Caco-2 (cell line): ENCODE results near the gene RSRC1. TPM values are rescaled to one million over a fixed set of nuclear protein-coding genes. Genes with fewer than 3 reads are reported as not detected.
"Not testable (repeated sequence)": the region's sequence is repeated elsewhere in the genome, so short reads cannot be mapped to it uniquely, and the experiment has no call there.

Source experiments
- BruUV-seq: library from RNA; stranded (reverse); fragments of 400-500 nt; replicated peaks from 2 replicates; lab custom pipeline; 2021; lab: Mats Ljungman, UMichigan
- CTCF ChIA-PET: fragments of 300-600 bp; sonication (Branson Sonifier 250); formaldehyde crosslinking; loops from one replicate; lab custom pipeline; 2022; ENCODE audit warnings: antibody characterized with exemption; lab: Charles Lee
- POLR2A ChIA-PET: fragments of 300-600 bp; sonication (Branson Sonifier 250); formaldehyde crosslinking; loops from one replicate; lab custom pipeline; 2022; ENCODE audit warnings: antibody characterized with exemption; lab: Charles Lee
- DNase-seq, 2 experiments: peaks; one replicate each; pipeline versions ENCODE4 v3.0.0 to v3.0.0-alpha.2; 2020 to 2022
- H3K27me3 ChIP-seq: replicated peaks from 2 replicates; pipeline ENCODE4 v1.6.0; 2011; ENCODE audit warnings: low read length; ENCODE audit not compliant: control insufficient read depth, insufficient read depth
- H3K36me3 ChIP-seq: 2 replicates; pipeline ENCODE4 v1.5.1; 2011; ENCODE audit warnings: low read length; ENCODE audit not compliant: control insufficient read depth, insufficient read depth
- H3K4me1 ChIP-seq: fragments of 250-450 bp; sonication (Bioruptor Pico); 2 replicates; pipeline ENCODE4 v1.5.1; 2020; ENCODE audit warnings: mild to moderate bottlenecking
- H3K4me3 ChIP-seq: 2 replicates; pipeline ENCODE4 v1.5.1; 2011; ENCODE audit warnings: low read depth, mild to moderate bottlenecking, control low read depth, low read length
- H3K9me3 ChIP-seq: fragments of 250-450 bp; sonication (Bioruptor Pico); 2 replicates; pipeline ENCODE4 v1.5.1; 2020; ENCODE audit warnings: mild to moderate bottlenecking, moderate library complexity
- H3K27ac Mint-ChIP-seq: one replicate; pipeline ENCODE4 v1.8.0; 2022; ENCODE audit warnings: mixed read lengths; ENCODE audit not compliant: unreplicated experiment
- H3K27me3 Mint-ChIP-seq: one replicate; pipeline ENCODE4 v1.8.0; 2022; ENCODE audit warnings: mixed read lengths; ENCODE audit not compliant: insufficient read depth, unreplicated experiment
- H3K36me3 Mint-ChIP-seq: one replicate; pipeline ENCODE4 v1.8.0; 2022; ENCODE audit warnings: mild to moderate bottlenecking, mixed read lengths; ENCODE audit not compliant: insufficient read depth, unreplicated experiment
- H3K4me1 Mint-ChIP-seq: one replicate; pipeline ENCODE4 v1.8.0; 2022; ENCODE audit warnings: low read depth, mixed read lengths; ENCODE audit not compliant: unreplicated experiment
- H3K4me3 Mint-ChIP-seq: one replicate; pipeline ENCODE4 v1.8.0; 2022; ENCODE audit warnings: mild to moderate bottlenecking, moderate library complexity, mixed read lengths; ENCODE audit not compliant: unreplicated experiment
- H3K9me3 Mint-ChIP-seq: one replicate; pipeline ENCODE4 v1.8.0; 2022; ENCODE audit warnings: mixed read lengths; ENCODE audit not compliant: unreplicated experiment
- intact Hi-C: fragments of 100-400 bp; cut with micrococcal nuclease; formaldehyde crosslinking; loops from one replicate; pipeline ENCODE4 v1.10.0; 2022; ENCODE audit not compliant: unreplicated experiment
- total RNA-seq: library from RNA; stranded (reverse); gene quantifications from 2 replicates; pipeline ENCODE4 v1.2.3, GENCODE V29; 2022
- TF ChIP-seq, protein P1 (sequence below), 2 experiments: fragments of 200-600 bp in 1 of 2; IDR thresholded peaks; 1 replicate in 1 of 2; 2 replicates in 1 of 2; pipeline versions ENCODE4 v1.5.1 to v1.8.0; 2011 to 2022; ENCODE audit warnings: antibody characterized with exemption in 1 of 2, control low read depth in 1 of 2, inconsistent platforms in 1 of 2, low read depth in 1 of 2, low read length in 1 of 2, mild to moderate bottlenecking in 1 of 2, moderate library complexity in 1 of 2; ENCODE audit not compliant: insufficient read depth in 1 of 2, severe bottlenecking in 1 of 2, unreplicated experiment in 1 of 2

The RSRC1 gene
- total RNA-seq, 1 experiment from 2014 or later, result 38.4 TPM

DNA sequence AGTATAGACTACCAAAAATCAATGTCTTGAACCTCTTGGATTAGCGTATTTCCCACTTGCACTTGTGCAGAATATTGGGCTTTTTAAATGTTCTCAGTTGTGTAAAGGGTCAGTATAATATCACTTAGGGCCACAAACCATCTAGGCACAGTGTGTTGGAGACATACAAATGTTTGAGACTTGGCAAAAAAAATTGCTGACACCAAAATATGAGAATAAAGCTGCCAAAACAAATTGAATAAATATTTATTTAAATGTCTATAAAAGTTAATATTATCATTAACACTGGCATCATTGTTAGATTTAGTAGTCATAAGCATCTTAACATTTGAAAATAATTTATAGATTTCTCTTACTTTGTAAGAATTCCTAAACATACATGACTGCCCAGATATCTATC, 430.2 kb downstream of the RSRC1 start:
- Mint-ChIP-seq H3K4me1 (no peaks in the 10 kb centered on the region), H3K27me3 (no peaks in the 10 kb centered on the region), H3K4me3 (no peak overlapping the region), H3K9me3 (no peaks in the 10 kb centered on the region), H3K36me3 (peaks cover 12% of the 10 kb centered on the region), H3K27ac (no peak overlapping the region)
- TF ChIP-seq, protein P1, sequence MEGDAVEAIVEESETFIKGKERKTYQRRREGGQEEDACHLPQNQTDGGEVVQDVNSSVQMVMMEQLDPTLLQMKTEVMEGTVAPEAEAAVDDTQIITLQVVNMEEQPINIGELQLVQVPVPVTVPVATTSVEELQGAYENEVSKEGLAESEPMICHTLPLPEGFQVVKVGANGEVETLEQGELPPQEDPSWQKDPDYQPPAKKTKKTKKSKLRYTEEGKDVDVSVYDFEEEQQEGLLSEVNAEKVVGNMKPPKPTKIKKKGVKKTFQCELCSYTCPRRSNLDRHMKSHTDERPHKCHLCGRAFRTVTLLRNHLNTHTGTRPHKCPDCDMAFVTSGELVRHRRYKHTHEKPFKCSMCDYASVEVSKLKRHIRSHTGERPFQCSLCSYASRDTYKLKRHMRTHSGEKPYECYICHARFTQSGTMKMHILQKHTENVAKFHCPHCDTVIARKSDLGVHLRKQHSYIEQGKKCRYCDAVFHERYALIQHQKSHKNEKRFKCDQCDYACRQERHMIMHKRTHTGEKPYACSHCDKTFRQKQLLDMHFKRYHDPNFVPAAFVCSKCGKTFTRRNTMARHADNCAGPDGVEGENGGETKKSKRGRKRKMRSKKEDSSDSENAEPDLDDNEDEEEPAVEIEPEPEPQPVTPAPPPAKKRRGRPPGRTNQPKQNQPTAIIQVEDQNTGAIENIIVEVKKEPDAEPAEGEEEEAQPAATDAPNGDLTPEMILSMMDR (IDR thresholded peaks at IDR 0.05; ENCODE audit: insufficient read depth in 1 of 2, low read depth in 1 of 2, low read length in 1 of 2, severe bottlenecking in 1 of 2, unreplicated experiment in 1 of 2), result no peak
- Histone ChIP-seq H3K4me1 (no peaks in the 10 kb centered on the region), H3K27me3 (no peaks in the 10 kb centered on the region), H3K36me3 (no peaks in the 10 kb centered on the region), H3K9me3 (no peaks in the 10 kb centered on the region), H3K4me3 (no peak overlapping the region)
- intact Hi-C loops, result no loop called here
- CTCF ChIA-PET, result interaction anchor here (1.0 to 1.5 kb wide), 2 partner anchors 104 to 251 kb away, joined by 3 to 4 read pairs; partner anchors contain the start of gene GFM1
- no peak for DNase-seq
- POLR2A ChIA-PET, result no interaction called here
- BruUV-seq, result no TSS peak

DNA sequence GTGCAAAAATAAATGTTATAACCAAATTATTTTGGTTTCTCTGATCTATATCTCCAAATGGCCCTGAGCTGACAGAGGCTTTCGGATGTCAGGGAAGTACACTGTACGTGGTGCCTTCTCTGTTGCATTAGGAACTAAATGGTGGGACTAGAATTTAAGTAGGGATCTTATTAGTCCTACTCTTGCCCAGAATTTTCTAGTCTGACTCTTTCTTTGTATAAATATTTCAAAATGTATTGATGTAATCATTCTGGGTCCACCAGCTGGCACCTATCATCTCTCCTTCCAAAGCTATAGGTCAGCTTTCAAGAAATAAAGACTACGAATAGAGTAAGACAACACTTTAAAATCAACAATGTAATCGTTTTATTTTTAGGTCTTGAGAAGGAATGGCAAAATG, 438.8 kb downstream of the RSRC1 start:
- H3K4me3 ChIP-seq, result no peak overlapping the region
- Mint-ChIP-seq H3K9me3 (no peaks in the 10 kb centered on the region), H3K27ac (no peak overlapping the region), H3K4me1 (no peaks in the 10 kb centered on the region), H3K27me3 (no peaks in the 10 kb centered on the region), H3K36me3 (no peaks in the 10 kb centered on the region), H3K4me3 (no peak overlapping the region)
- no peaks in the 10 kb centered on the region for H3K4me1 ChIP-seq
- DNase-seq, result no peak
- CTCF ChIA-PET, result no interaction called here
- POLR2A ChIA-PET, result no interaction called here
- intact Hi-C loops, result no loop called here
- TF ChIP-seq, protein P1 (IDR thresholded peaks at IDR 0.05; ENCODE audit: insufficient read depth in 1 of 2, low read depth in 1 of 2, low read length in 1 of 2, severe bottlenecking in 1 of 2, unreplicated experiment in 1 of 2), result no peak
- no peaks in the 10 kb centered on the region for H3K9me3 ChIP-seq
- no TSS peak for BruUV-seq
- no peaks in the 10 kb centered on the region for H3K27me3 ChIP-seq
- no peaks in the 10 kb centered on the region for H3K36me3 ChIP-seq

DNA sequence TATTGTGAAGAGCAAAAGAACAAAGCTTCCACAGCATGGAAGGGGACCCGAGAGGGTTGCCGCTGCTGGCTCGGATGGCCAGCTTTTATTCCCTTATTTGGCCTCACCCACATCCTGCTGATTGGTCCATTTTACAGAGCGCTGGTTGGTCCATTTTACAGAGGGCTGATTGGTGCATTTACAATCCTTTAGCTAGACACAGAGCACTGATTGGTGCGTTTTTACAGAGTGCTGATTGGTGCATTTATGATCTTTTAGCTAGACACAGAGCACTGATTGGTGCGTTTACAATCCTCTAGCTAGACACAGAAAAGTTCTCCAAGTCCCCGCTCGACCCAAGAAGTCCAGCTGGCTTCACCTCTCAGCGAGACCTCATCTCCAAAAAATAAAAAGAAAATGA, 440.0 kb downstream of the RSRC1 start:
- DNase-seq, H3K27ac Mint-ChIP-seq, H3K9me3 Mint-ChIP-seq, H3K27me3 Mint-ChIP-seq, H3K4me1 Mint-ChIP-seq, H3K36me3 ChIP-seq, H3K9me3 ChIP-seq, H3K4me3 ChIP-seq, H3K27me3 ChIP-seq, H3K4me1 ChIP-seq, intact Hi-C loops, BruUV-seq, CTCF ChIA-PET, H3K36me3 Mint-ChIP-seq, H3K4me3 Mint-ChIP-seq, POLR2A ChIA-PET: not testable (repeated sequence)

GRCh38 chr3:158552124-158552523, 442.2 kb downstream of the RSRC1 start:
- BruUV-seq, result no TSS peak
- Histone ChIP-seq H3K27me3 (no peaks in the 10 kb centered on the region), H3K36me3 (no peaks in the 10 kb centered on the region), H3K9me3 (no peaks in the 10 kb centered on the region), H3K4me3 (no peak overlapping the region), H3K4me1 (no peaks in the 10 kb centered on the region)
- no peaks in the 10 kb centered on the region for H3K36me3 Mint-ChIP-seq
- H3K9me3 Mint-ChIP-seq, result no peaks in the 10 kb centered on the region
- intact Hi-C loops, result no loop called here
- H3K4me3 Mint-ChIP-seq, result no peak overlapping the region
- no peak for DNase-seq
- ChIA-PET CTCF (no interaction called here), POLR2A (no interaction called here)
- TF ChIP-seq, protein P1 (IDR thresholded peaks at IDR 0.05; ENCODE audit: insufficient read depth in 1 of 2, low read depth in 1 of 2, low read length in 1 of 2, severe bottlenecking in 1 of 2, unreplicated experiment in 1 of 2), result no peak
- H3K27ac Mint-ChIP-seq, result no peak overlapping the region
- no peaks in the 10 kb centered on the region for H3K27me3 Mint-ChIP-seq
- H3K4me1 Mint-ChIP-seq, result no peaks in the 10 kb centered on the region
